ENCODE results near the gene ZNF652.

DNA sequence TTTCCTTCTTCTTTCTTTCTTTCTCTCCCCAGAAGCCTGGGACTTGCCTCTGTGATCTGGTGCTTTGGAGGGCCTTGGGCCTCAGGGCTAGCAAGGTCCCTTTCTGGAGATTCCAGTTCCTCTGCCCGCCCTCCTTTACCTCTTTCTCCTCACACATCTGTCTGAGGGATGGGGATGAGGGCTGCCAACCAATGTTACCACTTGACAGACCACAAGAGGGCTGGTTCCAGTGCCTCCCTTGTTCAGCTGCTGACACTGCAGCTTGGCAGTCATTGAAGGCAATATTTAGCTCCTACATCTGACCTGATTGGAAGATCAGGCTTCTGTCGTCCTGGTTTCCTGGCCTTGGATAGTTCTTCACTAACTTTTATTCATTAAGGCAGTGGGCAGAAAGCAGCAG lies 3.6 kb upstream of the ZNF652 start:
- TF ChIP-seq, protein P1, sequence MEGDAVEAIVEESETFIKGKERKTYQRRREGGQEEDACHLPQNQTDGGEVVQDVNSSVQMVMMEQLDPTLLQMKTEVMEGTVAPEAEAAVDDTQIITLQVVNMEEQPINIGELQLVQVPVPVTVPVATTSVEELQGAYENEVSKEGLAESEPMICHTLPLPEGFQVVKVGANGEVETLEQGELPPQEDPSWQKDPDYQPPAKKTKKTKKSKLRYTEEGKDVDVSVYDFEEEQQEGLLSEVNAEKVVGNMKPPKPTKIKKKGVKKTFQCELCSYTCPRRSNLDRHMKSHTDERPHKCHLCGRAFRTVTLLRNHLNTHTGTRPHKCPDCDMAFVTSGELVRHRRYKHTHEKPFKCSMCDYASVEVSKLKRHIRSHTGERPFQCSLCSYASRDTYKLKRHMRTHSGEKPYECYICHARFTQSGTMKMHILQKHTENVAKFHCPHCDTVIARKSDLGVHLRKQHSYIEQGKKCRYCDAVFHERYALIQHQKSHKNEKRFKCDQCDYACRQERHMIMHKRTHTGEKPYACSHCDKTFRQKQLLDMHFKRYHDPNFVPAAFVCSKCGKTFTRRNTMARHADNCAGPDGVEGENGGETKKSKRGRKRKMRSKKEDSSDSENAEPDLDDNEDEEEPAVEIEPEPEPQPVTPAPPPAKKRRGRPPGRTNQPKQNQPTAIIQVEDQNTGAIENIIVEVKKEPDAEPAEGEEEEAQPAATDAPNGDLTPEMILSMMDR (IDR thresholded peaks at IDR 0.05): peak in 2 of 3 donors; percentile 8 to 10
- TF ChIP-seq POLR2A (IDR thresholded peaks at IDR 0.05) (no peak), POLR2AphosphoS5 (IDR thresholded peaks at IDR 0.05) (no peak)
